ENCODE measurements around the gene CARD14.
"Not testable (repeated sequence)": the region's sequence is repeated elsewhere in the genome, so short reads cannot be mapped to it uniquely, and the experiment has no call there.

CARD14 gene

DNA sequence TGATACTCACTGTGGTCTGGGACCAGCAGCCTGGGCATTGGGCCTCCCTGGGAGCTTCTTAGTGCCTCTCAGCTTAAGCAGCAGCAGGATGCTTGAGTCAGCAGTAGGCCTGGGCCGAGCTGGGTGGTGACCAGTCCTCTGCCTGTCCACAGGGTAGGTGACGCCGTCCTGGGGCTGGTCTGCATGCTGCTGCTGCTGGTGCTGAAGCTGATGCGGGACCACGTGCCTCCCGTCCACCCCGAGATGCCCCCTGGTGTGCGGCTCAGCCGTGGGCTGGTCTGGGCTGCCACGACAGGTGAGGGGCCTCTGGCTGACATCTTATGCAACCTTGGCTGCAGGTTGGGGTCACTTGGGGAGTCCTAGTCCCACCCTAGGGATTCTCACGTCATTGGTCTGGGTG lies 57.8 kb downstream of the CARD14 start:
- DNase-seq, result no peak

DNA sequence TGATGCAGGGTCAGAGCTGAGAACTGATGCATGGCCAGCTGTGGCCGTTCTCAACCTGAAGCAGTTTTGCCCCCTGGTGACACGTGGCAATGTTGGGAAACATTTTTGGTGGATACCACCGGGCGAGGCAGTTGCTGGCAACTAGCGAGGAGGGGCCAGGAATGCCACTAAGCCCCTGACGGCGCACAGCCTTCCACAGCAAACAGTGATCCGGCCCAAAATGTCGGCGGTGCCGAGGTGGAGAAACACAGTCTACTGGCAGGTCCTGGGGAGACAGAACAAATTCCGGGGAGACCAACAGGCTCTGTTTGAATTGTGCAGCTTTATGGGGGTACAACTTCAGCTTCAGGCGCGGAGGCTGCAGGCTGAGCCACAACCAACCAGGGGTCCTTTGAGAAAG lies 58.6 kb downstream of the CARD14 start:
- DNase-seq, result no peak

DNA sequence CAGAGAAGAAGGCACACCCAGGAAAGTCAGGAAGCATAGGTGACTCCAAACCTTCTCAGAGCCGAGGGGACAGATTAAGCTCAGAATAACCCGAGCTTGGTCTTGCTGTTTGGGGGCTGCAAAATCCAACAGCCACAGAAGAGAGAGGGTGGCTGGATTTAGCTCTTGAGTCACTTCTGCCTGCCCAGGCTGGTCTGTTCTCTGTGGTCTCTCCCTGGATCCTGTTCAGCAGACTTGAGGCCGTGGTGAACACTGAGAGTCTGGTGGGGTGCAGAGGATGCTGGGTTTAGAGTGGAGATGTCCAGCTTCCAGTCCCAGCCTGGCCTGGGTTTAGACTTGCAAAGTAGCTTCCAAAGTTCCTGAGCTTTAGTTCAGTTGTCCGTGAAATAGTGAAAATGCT lies 59.2 kb downstream of the CARD14 start:
- DNase-seq, result no peak

DNA sequence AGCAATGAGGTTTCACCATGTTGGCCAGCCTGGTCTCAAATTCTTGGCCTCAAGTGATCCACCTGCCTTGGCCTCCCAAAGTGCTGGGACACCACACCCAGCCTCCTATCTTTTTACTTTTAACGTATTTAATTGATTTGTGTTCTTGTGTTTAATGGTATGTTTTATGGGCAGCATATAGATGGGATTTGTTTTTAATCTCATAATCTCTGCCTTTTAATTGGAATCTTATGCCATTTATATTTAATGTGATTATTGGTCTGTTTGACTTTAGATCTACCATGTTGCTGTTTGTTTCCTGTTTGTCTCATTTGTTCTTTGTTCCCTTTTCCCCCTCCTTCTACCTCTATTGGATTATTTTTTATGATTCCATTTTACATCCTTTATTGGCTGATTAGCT lies 62.6 kb downstream of the CARD14 start:
- DNase-seq, result no peak

DNA sequence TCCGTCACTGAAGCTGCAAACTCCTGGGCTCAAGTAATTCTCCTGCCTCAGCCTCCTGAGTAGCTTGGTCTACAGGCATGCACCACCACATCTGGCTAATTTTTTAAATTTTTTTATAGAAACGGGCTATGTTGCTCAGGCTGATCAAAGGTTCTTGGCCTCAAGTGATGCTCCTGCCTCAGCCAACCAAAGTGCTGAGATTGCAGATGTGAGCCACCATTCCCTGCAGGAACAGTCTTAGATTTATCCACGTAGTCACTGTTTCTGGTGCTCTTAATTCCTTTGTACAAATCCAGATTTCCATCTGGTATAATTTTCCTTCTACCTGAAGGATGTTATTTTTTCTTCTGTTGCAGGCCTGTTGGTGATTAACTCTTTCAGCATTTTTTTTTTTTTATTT lies 63.4 kb downstream of the CARD14 start:
- DNase-seq, result no peak

DNA sequence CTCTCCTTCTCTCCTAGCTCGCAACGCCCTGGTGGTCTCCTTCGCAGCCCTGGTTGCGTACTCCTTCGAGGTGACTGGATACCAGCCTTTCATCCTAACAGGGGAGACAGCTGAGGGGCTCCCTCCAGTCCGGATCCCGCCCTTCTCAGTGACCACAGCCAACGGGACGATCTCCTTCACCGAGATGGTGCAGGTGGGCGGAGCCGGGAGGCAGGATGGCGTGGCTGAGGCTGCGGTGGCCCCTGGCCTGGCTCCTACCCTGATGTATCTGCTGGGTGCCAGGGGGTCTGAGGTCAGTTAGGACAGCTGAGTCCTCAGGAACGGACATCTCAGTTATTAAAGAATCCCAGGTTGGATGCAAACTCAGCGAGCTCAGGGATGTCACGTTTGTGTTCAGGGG lies 67.1 kb downstream of the CARD14 start:
- DNase-seq, result no peak

DNA sequence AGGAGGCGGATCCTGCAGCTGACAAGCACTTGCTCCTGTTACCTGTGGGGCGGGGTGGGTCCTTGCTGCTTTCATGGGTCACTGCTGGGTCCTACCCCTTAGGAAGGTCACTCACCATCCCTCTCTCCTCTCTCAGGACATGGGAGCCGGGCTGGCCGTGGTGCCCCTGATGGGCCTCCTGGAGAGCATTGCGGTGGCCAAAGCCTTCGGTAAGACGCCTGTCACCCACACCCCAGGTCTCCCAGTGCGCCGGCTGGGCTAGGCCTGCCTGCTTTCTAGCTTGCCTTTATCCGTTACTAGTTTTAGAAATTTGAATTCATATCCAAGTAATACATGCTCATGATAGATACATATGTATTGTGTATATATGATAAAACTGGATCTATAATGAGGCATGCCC lies 67.6 kb downstream of the CARD14 start:
- DNase-seq, result no peak

DNA sequence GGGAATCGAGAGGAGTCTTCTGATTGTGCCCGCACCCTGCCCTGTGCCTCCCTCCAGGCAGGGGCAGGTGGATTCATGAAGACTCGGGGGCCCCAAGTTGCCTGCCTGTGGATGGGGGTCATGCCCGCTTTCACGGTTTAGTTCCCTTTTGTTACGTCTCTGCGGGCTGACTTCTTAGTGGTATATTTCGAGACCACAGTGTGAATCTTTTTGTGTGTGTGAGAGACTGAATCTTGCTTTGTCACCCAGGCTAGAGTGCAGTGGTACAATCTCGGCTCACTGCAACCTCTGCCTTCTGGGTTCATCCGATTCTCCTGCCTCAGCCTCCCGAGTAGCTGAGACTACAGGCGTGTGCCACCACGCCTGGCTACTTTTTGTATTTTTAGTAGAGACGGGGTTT lies 72.7 kb downstream of the CARD14 start:
- no peak for DNase-seq

DNA sequence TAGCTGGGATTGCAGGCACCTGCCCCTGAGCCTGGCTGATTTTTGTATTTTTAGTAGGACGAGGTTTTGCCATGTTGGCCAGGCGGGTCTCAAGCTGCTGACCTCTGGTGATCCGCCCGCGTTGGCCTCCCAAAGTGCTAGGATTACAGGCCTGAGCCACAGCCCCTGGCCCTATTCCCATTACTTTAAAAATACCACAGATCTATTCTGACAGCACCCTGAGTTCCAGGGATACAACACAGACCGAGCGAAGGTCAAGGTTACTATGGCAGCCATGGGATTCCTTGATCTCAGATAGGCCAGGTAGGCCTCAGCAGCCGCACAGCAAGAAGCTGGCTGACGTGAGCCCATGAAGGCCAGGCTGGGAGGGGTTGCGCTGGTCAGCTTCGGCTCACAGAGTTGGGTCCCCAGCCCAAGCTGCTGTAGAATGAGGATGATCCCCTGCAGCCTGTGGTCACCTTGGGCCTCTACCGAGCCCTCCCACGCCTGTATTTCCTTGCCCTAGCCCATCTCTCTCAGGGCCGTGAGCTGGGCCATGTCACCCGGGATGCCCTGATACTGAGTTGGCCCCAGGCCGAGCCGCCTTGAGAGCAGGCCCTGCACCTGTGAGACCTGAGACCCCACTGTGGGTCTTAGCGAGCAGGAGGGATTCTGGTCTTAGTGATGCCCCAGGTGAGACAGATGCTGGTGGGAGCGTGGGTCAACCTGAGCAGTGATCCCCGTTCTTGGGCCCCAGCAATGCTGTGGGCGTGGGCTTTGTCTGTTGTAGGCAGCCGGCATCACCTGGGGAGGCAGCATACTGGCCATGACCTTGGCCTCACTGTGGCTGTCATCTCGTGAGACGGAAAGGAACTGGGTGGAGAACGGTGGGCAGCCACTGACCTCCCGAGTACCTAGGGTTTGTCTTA lies 74.0 kb downstream of the CARD14 start:
- DNase-seq, result no peak

DNA sequence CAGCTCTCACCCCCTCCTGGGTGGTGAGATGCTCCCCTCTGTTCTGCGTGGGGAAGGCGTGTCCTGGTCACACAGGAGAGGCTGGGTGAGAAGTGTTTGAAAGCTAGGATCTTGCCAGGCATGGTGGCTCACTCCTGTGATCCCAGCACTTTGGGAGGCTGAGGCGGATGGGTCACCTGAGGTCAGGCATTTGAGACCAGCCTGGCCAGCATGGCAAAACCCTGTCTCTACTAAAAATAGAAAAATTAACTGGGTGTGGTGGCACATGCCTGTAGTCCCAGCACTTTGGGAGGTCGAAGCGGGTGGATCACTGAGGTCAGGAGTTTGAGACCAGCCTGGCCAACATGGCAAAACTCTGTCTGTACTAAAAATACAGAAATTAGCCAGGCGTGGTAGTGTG lies 74.6 kb downstream of the CARD14 start:
- DNase-seq, result not testable (repeated sequence)

DNA sequence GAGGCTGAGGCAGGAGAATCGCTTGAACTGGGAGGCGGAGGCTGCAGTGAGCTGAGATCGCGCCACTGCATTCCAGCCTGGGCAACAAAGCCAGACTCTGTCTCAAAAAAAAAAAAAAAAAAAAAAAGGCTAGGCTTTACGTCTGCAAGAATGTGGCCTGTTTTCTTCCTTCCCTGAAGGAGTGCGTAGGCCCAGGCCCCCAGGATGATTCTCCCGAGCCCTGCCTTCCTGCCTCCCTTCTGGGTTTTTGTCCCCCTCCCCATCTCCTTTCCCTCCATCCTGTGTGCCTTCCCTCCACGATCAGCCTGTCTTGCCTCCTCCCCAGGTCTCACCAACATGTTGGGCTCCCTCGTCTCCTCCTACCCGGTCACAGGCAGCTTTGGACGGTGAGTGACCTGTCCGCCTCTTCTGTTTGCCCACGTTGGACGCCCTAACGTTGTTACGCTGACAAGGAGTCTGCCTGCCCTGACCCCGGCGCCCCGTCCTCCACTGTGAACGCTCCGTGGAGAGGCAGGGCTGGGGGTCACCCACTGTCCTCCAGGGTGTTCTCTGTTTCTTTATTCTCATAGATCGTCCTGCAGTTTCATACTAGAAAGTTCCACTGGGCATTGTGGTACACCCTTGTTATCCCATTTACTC lies 75.2 kb downstream of the CARD14 start:
- no peak for DNase-seq

DNA sequence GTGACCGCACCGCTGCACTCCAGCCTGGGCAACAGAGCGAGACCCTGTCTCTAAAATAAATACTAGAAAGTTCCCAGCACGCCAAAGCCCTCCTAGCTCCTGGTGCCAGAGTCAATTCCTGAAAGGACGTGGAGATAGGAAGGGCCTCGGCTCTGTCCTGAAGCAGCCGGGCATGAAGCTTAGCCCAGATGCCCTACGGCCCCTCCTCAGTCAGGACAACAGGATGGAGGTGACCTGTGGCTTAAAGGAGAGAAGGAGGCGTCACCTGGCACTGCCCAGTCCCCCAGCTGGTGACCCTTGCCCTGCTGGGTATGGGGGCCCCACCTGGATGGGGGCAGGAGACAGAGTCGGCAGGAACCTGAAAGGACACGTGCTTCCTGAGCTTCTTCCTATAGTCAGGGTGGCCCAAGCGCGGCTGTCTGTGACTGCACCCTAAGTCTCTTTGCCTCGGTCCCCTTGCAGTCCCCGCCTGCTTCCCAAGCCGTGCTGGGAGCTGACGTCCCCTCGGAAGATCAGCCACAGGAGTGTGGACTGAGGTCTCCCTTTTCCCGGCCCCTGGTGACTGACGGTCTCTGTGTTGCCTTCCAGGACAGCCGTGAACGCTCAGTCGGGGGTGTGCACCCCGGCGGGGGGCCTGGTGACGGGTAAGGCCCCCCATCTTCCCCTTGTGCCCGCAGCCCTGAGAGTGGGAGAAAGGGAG lies 75.9 kb downstream of the CARD14 start:
- DNase-seq, result no peak

DNA sequence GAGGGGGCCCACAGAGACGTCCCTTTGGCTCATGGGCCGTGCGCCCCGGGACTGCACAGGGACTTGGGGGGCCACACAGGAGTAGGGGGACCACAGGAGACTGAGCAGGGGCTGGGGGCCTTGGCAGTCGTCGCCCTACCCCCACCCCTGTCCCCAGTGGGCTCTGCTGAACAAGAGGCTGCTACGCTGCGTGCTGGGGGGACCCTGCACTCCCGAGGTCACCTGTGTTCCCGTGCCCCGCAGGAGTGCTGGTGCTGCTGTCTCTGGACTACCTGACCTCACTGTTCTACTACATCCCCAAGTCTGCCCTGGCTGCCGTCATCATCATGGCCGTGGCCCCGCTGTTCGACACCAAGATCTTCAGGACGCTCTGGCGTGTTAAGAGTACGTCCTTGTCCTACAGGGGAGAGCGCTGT lies 76.4 kb downstream of the CARD14 start:
- DNase-seq, result no peak

DNA sequence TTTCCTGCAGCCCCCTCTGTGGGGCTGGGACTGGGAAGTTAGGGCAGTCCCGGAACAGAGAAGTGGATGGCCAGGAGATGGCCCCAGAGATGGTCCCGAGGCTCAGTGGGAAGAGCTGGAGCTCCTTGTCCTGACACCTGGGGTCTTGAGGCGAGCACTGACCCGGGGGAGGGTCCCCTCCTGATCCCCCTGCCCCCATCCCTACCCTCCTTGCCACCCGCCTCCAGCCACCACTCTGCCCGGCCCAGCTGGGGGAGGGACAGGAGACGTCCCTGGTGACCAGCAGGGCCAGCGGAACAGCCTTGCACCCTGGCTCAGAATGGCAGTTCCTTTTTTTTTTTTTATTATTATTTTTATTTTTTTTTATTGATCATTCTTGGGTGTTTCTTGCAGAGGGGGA lies 76.9 kb downstream of the CARD14 start:
- no peak for DNase-seq

DNA sequence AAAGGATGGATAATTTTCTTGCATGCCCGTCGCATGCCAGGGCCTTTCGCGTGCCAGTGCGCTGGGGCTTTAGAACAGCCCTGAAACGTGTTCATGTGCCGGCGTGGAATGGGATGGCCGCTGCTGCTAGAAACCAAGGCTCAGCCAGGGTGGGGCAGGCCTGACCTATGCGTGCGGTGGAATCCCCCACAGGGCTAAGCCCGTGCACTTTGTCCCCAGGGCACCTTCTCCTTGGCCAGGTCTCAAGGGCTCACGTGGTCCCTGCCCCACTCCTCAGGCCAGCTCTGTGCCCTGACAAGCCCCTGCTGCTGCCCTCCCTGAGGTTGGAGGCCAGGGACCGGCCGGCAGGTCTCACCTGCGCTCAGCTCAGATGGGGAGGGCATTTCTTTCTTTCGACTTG lies 77.7 kb downstream of the CARD14 start:
- no peak for DNase-seq

DNA sequence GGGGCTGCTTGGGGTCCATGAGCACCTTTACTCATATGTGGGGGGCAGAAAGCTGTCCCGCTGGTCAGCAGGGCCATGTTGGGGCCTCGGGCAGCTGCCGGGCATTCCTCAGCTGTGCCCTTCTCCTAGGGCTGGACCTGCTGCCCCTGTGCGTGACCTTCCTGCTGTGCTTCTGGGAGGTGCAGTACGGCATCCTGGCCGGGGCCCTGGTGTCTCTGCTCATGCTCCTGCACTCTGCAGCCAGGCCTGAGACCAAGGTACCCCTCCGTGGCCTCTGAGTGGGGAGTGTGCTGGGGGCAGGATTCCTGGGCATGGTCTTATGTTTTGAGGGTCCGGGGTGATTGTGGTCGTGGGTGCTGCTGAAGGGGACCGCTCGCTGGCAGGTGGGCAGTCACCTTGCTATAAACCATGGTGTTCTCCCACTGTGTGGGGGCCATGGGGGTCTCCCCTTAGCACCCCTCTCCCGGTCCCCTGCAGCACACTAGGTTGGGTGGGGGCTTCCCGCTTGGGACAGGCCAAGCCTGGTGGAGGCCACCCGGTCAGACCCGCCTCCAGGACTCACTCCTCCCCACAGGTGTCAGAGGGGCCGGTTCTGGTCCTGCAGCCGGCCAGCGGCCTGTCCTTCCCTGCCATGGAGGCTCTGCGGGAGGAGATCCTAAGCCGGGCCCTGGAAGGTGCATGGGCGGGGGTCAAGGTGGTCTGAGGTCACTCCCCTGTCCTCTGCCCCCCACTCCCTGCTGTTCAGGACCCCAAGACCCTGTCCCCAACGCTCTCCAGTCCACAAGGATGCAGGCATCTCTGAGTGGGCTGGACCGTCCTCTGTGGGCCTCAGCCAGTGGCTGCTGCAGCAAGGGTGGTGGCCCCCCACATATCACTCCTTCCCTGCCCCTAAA lies 78.4 kb downstream of the CARD14 start:
- DNase-seq, result no peak

DNA sequence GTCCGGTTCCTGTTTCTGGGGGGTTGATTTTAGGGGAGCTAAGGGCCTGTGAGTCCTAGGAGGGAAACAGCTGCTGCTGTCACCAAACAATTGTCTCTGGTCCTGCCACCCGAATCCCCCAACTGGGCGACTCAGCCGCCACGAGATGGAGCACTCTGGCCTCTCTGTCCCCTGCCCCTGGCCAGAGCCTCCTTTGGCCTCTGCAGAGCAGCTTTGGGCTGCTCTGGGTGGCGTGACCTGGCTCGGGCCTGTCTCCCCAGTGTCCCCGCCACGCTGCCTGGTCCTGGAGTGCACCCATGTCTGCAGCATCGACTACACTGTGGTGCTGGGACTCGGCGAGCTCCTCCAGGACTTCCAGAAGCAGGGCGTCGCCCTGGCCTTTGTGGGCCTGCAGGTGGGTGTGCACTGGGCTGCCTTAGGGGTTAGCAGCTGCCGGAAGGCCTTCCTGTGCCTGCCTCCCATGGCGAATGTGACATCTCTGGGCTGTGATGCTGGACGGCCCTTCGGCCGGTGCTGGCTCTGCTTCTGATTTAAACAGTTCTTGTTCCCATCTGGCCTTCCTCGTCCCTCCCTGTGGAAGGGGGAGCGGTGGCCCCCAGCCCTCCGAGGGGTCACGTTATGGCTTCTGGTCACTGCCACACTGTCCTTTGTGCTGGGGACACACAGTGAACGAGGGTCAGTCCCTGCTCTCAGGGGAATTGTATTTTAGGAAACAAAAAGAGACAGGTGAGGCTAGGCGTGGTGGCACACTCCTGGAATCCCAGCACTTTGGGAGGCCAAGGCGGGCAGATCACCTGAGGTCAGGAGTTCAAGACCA lies 79.3 kb downstream of the CARD14 start:
- no peak for DNase-seq

DNA sequence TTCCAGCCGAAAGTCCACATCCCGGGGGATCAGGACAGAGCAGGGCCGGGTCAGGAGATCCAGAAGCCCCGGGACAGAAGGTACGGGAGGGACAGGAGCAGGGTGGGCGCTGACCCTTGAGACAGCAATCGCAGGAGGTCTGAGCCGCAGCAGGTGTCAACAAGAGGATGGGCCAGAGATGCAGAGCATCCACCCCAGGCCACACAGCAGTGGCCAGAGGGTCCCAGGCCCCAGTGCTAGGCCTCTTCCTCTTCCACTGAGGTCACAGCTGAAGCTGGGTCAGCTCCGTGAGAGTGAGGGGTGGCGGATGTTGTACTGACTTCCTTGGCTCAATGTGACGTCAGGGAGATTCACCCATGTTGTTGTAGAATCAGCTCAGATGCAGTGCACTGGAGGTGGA lies 82.1 kb downstream of the CARD14 start:
- DNase-seq, result no peak

DNA sequence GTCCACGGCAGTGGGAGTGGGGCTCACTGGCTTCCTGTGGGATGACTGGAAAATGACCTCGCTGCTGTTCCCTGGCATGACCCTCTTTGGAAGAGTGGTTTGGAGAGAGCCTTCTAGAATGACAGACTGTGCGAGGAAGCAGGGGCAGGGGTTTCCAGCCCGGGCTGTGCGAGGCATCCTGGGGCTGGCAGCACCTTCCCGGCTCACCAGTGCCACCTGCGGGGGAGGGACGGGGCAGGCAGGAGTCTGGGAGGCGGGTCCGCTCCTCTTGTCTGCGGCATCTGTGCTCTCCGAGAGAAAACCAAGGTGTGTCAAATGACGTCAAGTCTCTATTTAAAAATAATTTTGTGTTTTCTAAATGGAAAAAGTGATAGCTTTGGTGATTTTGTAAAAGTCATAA lies 83.0 kb downstream of the CARD14 start:
- peak; percentile 88 for DNase-seq

DNA sequence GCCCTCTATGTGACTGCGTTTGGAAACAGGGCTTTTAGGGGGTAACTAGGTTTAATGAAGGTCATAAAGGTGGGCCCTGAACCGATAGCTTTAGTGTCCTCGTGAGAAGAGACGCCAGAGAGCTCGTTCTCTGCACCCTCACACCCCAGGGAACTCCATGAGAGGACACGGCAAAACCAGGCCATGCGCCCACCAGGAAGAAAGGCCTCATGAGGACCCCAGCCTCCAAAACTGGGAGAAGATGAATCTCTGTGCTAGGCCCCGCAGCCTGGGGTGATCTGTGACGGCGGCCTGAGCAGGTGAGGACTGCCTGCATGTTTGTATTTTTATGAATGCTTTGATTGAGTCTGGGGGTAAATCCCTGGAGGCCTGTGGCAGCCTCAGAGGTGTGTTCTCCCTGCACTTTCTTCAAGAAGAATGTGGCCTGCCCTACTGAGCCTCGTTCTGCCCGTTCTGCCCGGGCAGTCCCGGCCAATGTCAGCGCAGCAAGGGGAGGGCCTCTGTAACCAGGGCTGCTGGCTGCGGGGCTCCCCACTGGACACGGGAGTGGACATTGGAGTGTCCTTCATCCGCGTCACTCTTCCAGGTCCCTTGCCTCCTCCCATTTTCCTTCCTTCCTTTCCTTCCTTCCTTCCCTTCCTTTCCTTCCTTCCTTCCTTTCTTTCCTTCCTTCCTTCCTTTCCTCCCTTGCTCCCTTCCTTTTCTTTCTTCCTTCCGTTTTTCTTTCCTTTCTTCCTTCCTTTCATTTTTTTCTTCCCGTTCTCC lies 84.0 kb downstream of the CARD14 start:
- no peak for DNase-seq

Measured in CD4-positive, alpha-beta T cell treated with Interleukin-4 for 1 hour (primary cell).